Caco-2 (cell line): ENCODE data around the gene LDB3. TPM values are rescaled to one million over a fixed set of nuclear protein-coding genes. Genes with fewer than 3 reads are reported as not detected.
A peak's percentile ranks its signal among the peaks of the same experiment; 100 is the strongest.

Experiments used
- BruUV-seq: library from RNA; stranded (reverse); fragments of 400-500 nt; replicated peaks from 2 replicates; lab custom pipeline; 2021; lab: Mats Ljungman, UMichigan
- CTCF ChIA-PET: fragments of 300-600 bp; sonication (Branson Sonifier 250); formaldehyde crosslinking; loops from one replicate; lab custom pipeline; 2022; ENCODE audit warnings: antibody characterized with exemption; lab: Charles Lee
- POLR2A ChIA-PET: fragments of 300-600 bp; sonication (Branson Sonifier 250); formaldehyde crosslinking; loops from one replicate; lab custom pipeline; 2022; ENCODE audit warnings: antibody characterized with exemption; lab: Charles Lee
- DNase-seq, 2 experiments: peaks; one replicate each; pipeline versions ENCODE4 v3.0.0 to v3.0.0-alpha.2; 2020 to 2022
- H3K27me3 ChIP-seq: replicated peaks from 2 replicates; pipeline ENCODE4 v1.6.0; 2011; ENCODE audit warnings: low read length; ENCODE audit not compliant: control insufficient read depth, insufficient read depth
- H3K36me3 ChIP-seq: 2 replicates; pipeline ENCODE4 v1.5.1; 2011; ENCODE audit warnings: low read length; ENCODE audit not compliant: control insufficient read depth, insufficient read depth
- H3K4me1 ChIP-seq: fragments of 250-450 bp; sonication (Bioruptor Pico); 2 replicates; pipeline ENCODE4 v1.5.1; 2020; ENCODE audit warnings: mild to moderate bottlenecking
- H3K4me3 ChIP-seq: 2 replicates; pipeline ENCODE4 v1.5.1; 2011; ENCODE audit warnings: low read depth, mild to moderate bottlenecking, control low read depth, low read length
- H3K9me3 ChIP-seq: fragments of 250-450 bp; sonication (Bioruptor Pico); 2 replicates; pipeline ENCODE4 v1.5.1; 2020; ENCODE audit warnings: mild to moderate bottlenecking, moderate library complexity
- H3K27ac Mint-ChIP-seq: one replicate; pipeline ENCODE4 v1.8.0; 2022; ENCODE audit warnings: mixed read lengths; ENCODE audit not compliant: unreplicated experiment
- H3K27me3 Mint-ChIP-seq: one replicate; pipeline ENCODE4 v1.8.0; 2022; ENCODE audit warnings: mixed read lengths; ENCODE audit not compliant: insufficient read depth, unreplicated experiment
- H3K36me3 Mint-ChIP-seq: one replicate; pipeline ENCODE4 v1.8.0; 2022; ENCODE audit warnings: mild to moderate bottlenecking, mixed read lengths; ENCODE audit not compliant: insufficient read depth, unreplicated experiment
- H3K4me1 Mint-ChIP-seq: one replicate; pipeline ENCODE4 v1.8.0; 2022; ENCODE audit warnings: low read depth, mixed read lengths; ENCODE audit not compliant: unreplicated experiment
- H3K4me3 Mint-ChIP-seq: one replicate; pipeline ENCODE4 v1.8.0; 2022; ENCODE audit warnings: mild to moderate bottlenecking, moderate library complexity, mixed read lengths; ENCODE audit not compliant: unreplicated experiment
- H3K9me3 Mint-ChIP-seq: one replicate; pipeline ENCODE4 v1.8.0; 2022; ENCODE audit warnings: mixed read lengths; ENCODE audit not compliant: unreplicated experiment
- intact Hi-C: fragments of 100-400 bp; cut with micrococcal nuclease; formaldehyde crosslinking; loops from one replicate; pipeline ENCODE4 v1.10.0; 2022; ENCODE audit not compliant: unreplicated experiment
- total RNA-seq: library from RNA; stranded (reverse); gene quantifications from 2 replicates; pipeline ENCODE4 v1.2.3, GENCODE V29; 2022
- TF ChIP-seq, protein P1 (sequence below), 2 experiments: fragments of 200-600 bp in 1 of 2; IDR thresholded peaks; 1 replicate in 1 of 2; 2 replicates in 1 of 2; pipeline versions ENCODE4 v1.5.1 to v1.8.0; 2011 to 2022; ENCODE audit warnings: antibody characterized with exemption in 1 of 2, control low read depth in 1 of 2, inconsistent platforms in 1 of 2, low read depth in 1 of 2, low read length in 1 of 2, mild to moderate bottlenecking in 1 of 2, moderate library complexity in 1 of 2; ENCODE audit not compliant: insufficient read depth in 1 of 2, severe bottlenecking in 1 of 2, unreplicated experiment in 1 of 2

Gene LDB3
- total RNA-seq, 1 experiment from 2014 or later: 0.09 TPM

DNA sequence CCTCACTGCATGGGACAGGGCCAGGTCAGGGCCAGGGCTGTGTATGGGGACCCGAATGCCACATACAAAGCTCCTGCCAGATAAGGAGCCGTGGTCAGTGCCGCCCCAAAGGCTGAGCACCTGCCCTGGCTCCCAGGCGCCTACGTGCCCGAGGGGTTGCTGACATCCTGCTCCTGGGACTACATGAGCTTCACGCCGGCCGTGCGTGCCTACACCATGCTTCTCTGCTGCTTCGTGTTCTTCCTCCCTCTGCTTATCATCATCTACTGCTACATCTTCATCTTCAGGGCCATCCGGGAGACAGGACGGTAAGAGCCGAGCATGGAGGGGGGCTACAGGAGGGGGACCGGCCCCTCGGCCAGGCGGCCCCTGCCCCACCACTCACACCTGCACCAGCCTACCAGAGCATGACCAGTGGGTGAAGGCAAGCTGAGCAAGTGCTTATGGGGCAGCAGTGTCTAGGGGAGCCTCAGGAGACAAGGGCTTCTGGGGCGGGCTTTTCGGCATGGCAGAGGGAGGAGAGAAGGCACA lies 9.1 kb upstream of the LDB3 start:
- no TSS peak for BruUV-seq
- ChIA-PET POLR2A (no interaction called here), CTCF (no interaction called here)
- TF ChIP-seq, protein P1, sequence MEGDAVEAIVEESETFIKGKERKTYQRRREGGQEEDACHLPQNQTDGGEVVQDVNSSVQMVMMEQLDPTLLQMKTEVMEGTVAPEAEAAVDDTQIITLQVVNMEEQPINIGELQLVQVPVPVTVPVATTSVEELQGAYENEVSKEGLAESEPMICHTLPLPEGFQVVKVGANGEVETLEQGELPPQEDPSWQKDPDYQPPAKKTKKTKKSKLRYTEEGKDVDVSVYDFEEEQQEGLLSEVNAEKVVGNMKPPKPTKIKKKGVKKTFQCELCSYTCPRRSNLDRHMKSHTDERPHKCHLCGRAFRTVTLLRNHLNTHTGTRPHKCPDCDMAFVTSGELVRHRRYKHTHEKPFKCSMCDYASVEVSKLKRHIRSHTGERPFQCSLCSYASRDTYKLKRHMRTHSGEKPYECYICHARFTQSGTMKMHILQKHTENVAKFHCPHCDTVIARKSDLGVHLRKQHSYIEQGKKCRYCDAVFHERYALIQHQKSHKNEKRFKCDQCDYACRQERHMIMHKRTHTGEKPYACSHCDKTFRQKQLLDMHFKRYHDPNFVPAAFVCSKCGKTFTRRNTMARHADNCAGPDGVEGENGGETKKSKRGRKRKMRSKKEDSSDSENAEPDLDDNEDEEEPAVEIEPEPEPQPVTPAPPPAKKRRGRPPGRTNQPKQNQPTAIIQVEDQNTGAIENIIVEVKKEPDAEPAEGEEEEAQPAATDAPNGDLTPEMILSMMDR (IDR thresholded peaks at IDR 0.05; ENCODE audit: insufficient read depth in 1 of 2, low read depth in 1 of 2, low read length in 1 of 2, severe bottlenecking in 1 of 2, unreplicated experiment in 1 of 2): no peak
- peak in 1 of 2 experiments; percentile 13 for DNase-seq
- Histone ChIP-seq H3K4me3 (no peak overlapping the region), H3K27me3 (no peaks in the 10 kb centered on the region), H3K4me1 (no peaks in the 10 kb centered on the region), H3K9me3 (no peaks in the 10 kb centered on the region), H3K36me3 (no peaks in the 10 kb centered on the region)
- Mint-ChIP-seq H3K4me1 (no peaks in the 10 kb centered on the region), H3K4me3 (no peak overlapping the region), H3K27ac (no peak overlapping the region), H3K27me3 (no peaks in the 10 kb centered on the region), H3K36me3 (no peaks in the 10 kb centered on the region), H3K9me3 (no peaks in the 10 kb centered on the region)
- intact Hi-C loops: no loop called here

DNA sequence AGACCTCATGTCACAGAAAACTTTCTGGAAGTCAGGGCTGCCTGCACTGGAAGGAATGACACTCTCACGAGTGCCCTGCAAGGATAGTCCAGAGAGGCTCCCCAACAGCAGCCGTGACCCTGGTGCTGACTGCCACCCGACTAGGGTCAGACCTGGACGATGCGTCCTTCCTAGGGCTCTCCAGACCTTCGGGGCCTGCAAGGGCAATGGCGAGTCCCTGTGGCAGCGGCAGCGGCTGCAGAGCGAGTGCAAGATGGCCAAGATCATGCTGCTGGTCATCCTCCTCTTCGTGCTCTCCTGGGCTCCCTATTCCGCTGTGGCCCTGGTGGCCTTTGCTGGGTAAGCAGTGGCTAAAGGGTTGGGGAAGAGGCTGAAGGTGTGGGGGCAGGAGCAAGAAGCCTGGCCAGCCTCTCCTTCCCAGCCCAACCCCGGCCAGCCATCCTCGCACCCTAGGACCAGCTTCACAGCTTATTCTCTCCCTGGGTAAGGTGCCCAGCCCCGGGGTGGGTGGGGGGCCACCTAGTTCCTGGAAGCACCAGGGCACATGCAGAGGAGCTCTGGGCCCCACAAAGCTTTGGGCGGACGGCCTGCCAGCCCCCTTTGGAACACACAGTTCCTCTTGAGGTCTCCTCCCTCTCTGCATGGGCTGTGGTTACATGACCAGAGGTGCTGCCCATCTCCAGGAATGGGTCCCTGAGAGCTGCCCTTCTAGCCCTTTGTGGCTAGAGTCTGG lies 8.4 kb upstream of the LDB3 start:
- H3K27me3 ChIP-seq: no peaks in the 10 kb centered on the region
- H3K9me3 Mint-ChIP-seq: no peaks in the 10 kb centered on the region
- H3K4me3 Mint-ChIP-seq: no peak overlapping the region
- H3K4me3 ChIP-seq: no peak overlapping the region
- H3K9me3 ChIP-seq: no peaks in the 10 kb centered on the region
- BruUV-seq: no TSS peak
- no peaks in the 10 kb centered on the region for H3K4me1 Mint-ChIP-seq
- DNase-seq: peak in 1 of 2 experiments; percentile 29
- H3K36me3 Mint-ChIP-seq: no peaks in the 10 kb centered on the region
- H3K27ac Mint-ChIP-seq: no peak overlapping the region
- intact Hi-C loops: no loop called here
- no peaks in the 10 kb centered on the region for H3K36me3 ChIP-seq
- ChIA-PET POLR2A (no interaction called here), CTCF (no interaction called here)
- TF ChIP-seq, protein P1 (IDR thresholded peaks at IDR 0.05; ENCODE audit: insufficient read depth in 1 of 2, low read depth in 1 of 2, low read length in 1 of 2, severe bottlenecking in 1 of 2, unreplicated experiment in 1 of 2): no peak
- no peaks in the 10 kb centered on the region for H3K4me1 ChIP-seq
- H3K27me3 Mint-ChIP-seq: no peaks in the 10 kb centered on the region

DNA sequence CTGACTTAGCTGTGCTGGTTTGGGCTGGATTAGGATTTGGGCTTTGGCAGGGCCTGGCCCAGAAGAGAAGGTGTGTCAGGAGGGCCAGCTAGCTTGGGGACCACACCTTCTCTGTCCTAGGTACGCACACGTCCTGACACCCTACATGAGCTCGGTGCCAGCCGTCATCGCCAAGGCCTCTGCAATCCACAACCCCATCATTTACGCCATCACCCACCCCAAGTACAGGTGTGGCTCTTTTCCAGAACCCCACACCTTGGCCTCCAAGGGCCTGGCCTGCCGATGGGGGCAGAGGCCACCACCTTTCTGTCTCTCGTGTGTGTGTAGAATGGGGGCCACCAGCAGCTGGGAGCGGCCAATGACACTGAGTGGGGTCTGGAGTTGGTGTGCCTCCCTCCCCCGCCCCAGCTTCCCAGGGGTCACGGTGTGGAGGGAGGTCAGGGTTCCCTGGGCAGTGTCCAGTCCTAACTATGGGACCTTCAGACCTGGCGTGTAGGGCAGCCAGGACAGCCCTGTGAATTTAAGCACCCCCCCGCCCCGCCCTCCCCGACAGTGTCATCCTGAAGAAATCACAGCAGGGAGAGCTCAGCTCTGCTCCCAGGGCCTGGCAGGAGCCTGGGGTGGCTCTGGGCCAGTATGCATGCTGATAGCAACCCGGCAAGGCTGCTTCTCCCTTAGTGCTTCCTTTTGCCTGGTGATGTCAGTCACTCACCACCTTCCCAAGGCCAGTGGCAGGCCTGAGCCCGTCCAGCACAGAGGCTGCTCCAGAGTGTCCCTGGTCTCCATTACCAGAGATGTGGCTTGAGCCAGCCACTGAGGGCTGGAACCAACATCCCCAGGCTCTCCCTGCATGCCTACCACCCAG lies 6.9 kb upstream of the LDB3 start:
- ChIA-PET POLR2A (no interaction called here), CTCF (interaction anchor here (0.6 kb wide), 1 partner anchor 363 kb away, joined by 5 read pairs; no protein-coding TSS in a partner anchor)
- intact Hi-C loops: no loop called here
- no peaks in the 10 kb centered on the region for H3K27me3 Mint-ChIP-seq
- Histone ChIP-seq H3K4me3 (no peak overlapping the region), H3K9me3 (no peaks in the 10 kb centered on the region), H3K27me3 (no peaks in the 10 kb centered on the region), H3K36me3 (no peaks in the 10 kb centered on the region), H3K4me1 (no peaks in the 10 kb centered on the region)
- no peak overlapping the region for H3K4me3 Mint-ChIP-seq
- BruUV-seq: no TSS peak
- H3K27ac Mint-ChIP-seq: no peak overlapping the region
- DNase-seq: no peak
- no peaks in the 10 kb centered on the region for H3K9me3 Mint-ChIP-seq
- H3K36me3 Mint-ChIP-seq: no peaks in the 10 kb centered on the region
- H3K4me1 Mint-ChIP-seq: no peaks in the 10 kb centered on the region
- TF ChIP-seq, protein P1 (IDR thresholded peaks at IDR 0.05; ENCODE audit: insufficient read depth in 1 of 2, low read depth in 1 of 2, low read length in 1 of 2, severe bottlenecking in 1 of 2, unreplicated experiment in 1 of 2): no peak
